C4-2B (cell line): Measurements from ENCODE around the gene LRBA.

Experiments
- H3K27ac ChIP-seq: fragments of 450-650 bp; 2 replicates; pipeline ENCODE4 v1.5.1; 2017
- ZFX ChIP-seq: fragments of 450-650 bp; IDR thresholded peaks from 2 replicates; pipeline ENCODE4 v1.6.1; 2017
- TF ChIP-seq, protein P1 (sequence below): fragments of 450-650 bp; conservative IDR thresholded peaks from 2 replicates; pipeline ENCODE4 v1.5.1; 2017; ENCODE audit warnings: mild to moderate bottlenecking

The LRBA gene

DNA sequence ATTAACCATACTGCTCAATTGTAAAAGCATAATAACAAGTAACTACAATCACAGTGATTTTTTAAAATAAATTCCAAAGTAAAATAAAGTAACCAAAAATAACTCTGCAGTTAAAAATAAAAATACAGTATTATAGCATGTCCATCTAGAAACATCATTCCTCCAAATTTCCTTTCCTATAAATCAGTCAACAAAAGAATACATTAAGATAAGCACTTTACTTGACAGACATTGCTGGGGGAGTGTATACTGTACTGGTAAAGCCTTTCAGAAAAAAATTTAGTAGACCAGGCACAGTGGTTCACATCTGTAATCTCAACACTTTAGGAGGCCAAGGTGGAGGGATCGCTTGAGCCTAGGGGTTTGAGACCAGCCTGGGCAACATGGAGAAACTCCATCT, 91.1 kb downstream of the LRBA start:
- H3K27ac ChIP-seq: peak overlapping the region; percentile 72
- no peak for TF ChIP-seq ZFX
- TF ChIP-seq, protein P1, sequence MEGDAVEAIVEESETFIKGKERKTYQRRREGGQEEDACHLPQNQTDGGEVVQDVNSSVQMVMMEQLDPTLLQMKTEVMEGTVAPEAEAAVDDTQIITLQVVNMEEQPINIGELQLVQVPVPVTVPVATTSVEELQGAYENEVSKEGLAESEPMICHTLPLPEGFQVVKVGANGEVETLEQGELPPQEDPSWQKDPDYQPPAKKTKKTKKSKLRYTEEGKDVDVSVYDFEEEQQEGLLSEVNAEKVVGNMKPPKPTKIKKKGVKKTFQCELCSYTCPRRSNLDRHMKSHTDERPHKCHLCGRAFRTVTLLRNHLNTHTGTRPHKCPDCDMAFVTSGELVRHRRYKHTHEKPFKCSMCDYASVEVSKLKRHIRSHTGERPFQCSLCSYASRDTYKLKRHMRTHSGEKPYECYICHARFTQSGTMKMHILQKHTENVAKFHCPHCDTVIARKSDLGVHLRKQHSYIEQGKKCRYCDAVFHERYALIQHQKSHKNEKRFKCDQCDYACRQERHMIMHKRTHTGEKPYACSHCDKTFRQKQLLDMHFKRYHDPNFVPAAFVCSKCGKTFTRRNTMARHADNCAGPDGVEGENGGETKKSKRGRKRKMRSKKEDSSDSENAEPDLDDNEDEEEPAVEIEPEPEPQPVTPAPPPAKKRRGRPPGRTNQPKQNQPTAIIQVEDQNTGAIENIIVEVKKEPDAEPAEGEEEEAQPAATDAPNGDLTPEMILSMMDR: no peak

DNA sequence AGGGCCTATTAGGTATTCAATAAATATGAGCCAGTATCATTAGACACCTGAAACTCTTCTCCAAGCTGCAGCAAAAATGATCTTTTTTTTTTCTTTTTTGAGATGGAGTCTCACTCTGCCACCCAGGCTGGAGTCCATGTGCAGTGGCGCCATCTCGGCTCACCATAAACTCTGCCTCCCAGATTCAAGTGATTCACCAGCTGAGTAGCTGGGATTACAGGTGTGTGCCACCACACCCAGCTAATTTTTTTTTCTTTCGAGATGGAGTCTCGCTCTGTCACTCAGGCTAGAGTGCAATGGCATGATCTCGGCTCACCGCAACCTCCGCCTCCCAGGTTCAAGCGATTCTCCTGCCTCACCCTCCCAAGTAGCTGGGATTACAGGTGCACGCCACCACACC, 93.6 kb downstream of the LRBA start:
- peak overlapping the region; percentile 73 for H3K27ac ChIP-seq

DNA sequence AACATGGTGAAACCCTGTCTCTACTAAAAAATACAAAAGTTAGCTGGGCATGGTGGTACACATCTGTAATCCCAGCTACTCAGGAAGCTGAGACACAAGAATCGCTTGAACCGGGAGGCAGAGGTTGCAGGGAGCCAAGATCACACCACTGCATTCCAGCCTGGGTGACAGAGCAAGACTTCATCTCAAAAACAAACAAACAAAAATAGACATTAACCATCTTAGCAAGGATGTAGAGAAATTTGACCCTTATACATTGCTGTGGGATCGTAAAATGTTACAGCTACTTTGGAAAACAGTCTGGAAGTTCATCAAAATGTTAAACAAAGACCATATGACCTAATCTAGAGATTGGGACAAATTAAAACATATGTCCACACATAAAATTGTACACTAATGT, 96.5 kb downstream of the LRBA start:
- peak overlapping the region; percentile 84 for H3K27ac ChIP-seq

DNA sequence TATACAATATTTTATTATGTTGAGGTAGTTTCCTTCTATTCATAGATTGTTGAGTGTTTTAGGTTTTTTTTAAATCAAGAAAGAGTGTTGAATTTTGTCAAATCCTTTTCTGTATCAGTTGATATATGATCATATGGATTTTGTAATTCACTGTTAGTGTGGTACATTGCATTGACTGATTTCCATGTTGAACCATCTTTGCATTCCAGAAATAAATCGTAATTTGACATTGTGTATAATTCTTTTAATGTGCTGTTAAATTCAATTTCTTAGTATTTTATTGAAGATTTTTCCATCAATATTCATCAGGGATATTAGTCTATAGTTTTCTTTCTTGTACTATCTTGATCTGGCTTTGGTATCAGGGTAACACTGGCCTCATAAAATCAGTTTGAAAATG, 103.8 kb downstream of the LRBA start:
- H3K27ac ChIP-seq: no peak overlapping the region

DNA sequence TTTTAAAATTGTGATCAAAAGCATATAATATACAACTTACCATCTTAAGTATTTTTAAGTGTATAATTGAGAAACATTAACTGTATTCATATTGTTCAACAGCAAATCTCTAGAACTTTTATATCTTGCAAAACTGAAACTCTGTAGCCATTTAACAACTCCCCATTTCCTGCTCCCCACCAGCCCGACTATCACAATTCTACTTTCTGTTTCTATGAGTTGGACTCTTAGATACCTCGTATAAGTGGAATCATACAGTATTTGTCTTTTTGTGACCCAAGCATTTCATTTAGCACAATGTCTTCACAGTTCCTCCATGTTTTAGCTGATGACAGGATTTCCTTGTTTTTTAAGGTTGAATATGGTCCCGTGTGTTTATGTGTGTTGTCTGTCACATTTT, 106.0 kb downstream of the LRBA start:
- TF ChIP-seq, protein P1: no peak
- no peak for TF ChIP-seq ZFX
- no peak overlapping the region for H3K27ac ChIP-seq

More for the DNA sequence above, 103.8 kb downstream of the LRBA start:
- no peak for TF ChIP-seq ZFX
- TF ChIP-seq, protein P1: no peak

DNA sequence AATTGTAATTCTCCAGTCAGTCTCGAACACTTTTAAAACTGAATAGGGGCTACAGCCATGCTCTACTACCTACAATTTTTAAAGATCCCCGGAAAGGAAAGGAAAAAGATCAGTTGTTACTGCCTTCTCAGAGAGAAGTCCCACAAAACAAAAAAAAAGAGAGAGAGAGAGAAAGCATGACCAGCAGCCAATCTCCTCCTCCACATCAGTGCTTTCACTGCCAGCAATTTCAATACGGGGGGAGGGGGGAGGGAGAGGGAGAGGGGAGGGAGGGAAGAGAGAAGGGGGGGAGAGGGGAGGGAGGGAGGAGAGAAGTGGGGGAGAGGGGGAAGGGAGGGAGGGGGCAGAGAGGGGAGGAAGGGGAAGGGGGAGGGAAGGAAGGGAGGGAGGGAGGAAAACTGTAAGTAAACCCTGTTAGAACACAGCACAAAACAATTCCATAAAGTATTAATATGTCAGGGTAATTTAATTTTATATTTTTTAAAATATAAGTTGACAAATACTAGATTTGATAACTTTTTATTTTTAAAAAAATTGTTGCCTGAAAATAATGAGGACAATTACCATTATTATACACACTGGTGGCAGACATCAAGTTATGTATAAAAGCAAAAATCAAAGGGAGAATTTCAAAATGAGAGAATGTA, 108.0 kb downstream of the LRBA start:
- no peak for TF ChIP-seq ZFX
- TF ChIP-seq, protein P1: no peak
- no peak overlapping the region for H3K27ac ChIP-seq

DNA sequence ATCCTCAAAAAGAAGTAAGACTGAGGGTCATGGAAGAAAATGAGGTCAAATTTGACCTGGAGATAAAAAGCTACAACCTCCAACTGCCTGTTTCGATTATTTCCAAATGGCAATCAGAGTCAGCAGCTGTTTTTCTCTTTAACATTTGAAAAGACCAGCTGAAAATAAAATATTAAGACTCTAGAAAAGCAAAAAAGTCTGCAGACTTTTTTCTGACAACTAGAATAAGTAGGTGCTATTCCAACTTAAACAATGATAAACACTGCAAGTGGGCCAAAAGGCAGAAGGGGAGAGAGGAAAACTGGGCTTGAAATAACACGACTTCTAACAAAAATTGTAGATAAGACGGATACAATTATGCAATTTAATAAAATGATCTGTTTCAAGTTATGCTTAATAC, 110.4 kb downstream of the LRBA start:
- H3K27ac ChIP-seq: no peak overlapping the region

DNA sequence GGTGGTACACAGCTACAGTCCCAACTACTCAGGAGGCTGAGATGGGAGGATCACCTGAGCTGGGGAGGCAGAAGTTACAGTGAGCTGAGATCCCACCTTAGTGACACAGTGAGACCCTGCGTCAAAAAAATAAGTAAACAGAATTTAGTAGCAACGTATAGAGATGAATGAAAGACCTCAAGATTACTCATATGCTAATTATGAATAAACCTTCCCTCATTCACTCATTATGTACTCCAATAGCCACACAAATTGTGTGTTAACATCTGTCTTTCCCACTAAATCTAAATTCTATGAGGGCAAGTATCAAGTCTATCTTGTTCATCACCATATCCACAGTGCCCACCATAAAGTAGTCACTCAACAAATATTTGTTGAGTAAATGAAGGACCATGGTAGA, 111.5 kb downstream of the LRBA start:
- TF ChIP-seq, protein P1: no peak
- no peak for TF ChIP-seq ZFX
- H3K27ac ChIP-seq: no peak overlapping the region

More for the DNA sequence above, 110.4 kb downstream of the LRBA start:
- TF ChIP-seq, protein P1: no peak
- TF ChIP-seq ZFX: no peak
